NT2/D1 (cell line): ENCODE measurements around the gene WDR35.

Experiments used
- SUZ12 ChIP-seq: IDR thresholded peaks from 2 replicates; pipeline ENCODE4 v1.6.1; 2011; ENCODE audit not compliant: insufficient read length, insufficient read depth; ENCODE audit errors: extremely low read depth
- YY1 ChIP-seq: IDR thresholded peaks from 2 replicates; pipeline ENCODE4 v1.6.1; 2011; ENCODE audit not compliant: insufficient read length, insufficient read depth

- TF ChIP-seq SUZ12, result no peak
- TF ChIP-seq YY1, result no peak
These were observed 467 bp upstream of the WDR35 start for GRCh38 chr2:19990416-19990728.
